B cell (primary cell): Measurements from ENCODE around the gene NLRP10. TPM values are rescaled to one million over a fixed set of nuclear protein-coding genes. Genes with fewer than 3 reads are reported as not detected.

Experiments used
- ATAC-seq: fragments of 200-7000 bp; cut with Tn5 transposase; one replicate; pipeline ENCODE4 v1.10.0; 2021; ENCODE audit warnings: low read depth, mild to moderate bottlenecking, moderate number of reproducible peaks, moderate library complexity
- CTCF ChIA-PET: fragments of 350-600 bp; sonication (Branson Sonifier 250); formaldehyde crosslinking; loops from one replicate; lab custom pipeline; 2021; ENCODE audit warnings: antibody characterized with exemption, inconsistent platforms; lab: Charles Lee
- POLR2A ChIA-PET: fragments of 350-600 bp; sonication (Branson Sonifier 250); formaldehyde crosslinking; loops from one replicate; lab custom pipeline; 2021; ENCODE audit warnings: antibody characterized with exemption; lab: Charles Lee
- DNase-seq: peaks from one replicate; pipeline ENCODE4 v3.0.0; 2013
- H2AFZ ChIP-seq: 2 replicates; pipeline ENCODE4 v1.6.1; 2012; ENCODE audit warnings: mild to moderate bottlenecking, low read depth, low read length; ENCODE audit not compliant: insufficient read depth, poor library complexity, severe bottlenecking
- H3K27ac ChIP-seq, 2 donors: 1 replicate in 1 of 2; 2 replicates in 1 of 2; pipeline ENCODE4 v1.5.1; 2012 to 2013; ENCODE audit warnings: low read length in 2 of 2, mild to moderate bottlenecking in 2 of 2, moderate library complexity in 1 of 2
- H3K27me3 ChIP-seq, 4 experiments: fragments of 200-600 bp in 1 of 4; sonication (generic) in 1 of 4; replicated peaks in 1 of 4; 1 replicate in 2 of 4; 2 replicates in 2 of 4; pipeline versions ENCODE4 v1.6.1 to v1.7.0; 2013 to 2016; ENCODE audit warnings: low read length in 3 of 4, mild to moderate bottlenecking in 2 of 4, mixed read lengths in 1 of 4, moderate library complexity in 1 of 4; ENCODE audit not compliant: insufficient read depth in 4 of 4, control insufficient read depth in 3 of 4; ENCODE audit errors: control extremely low read depth in 1 of 4
- H3K36me3 ChIP-seq, 2 experiments: replicated peaks in 1 of 2; 1 replicate in 1 of 2; 2 replicates in 1 of 2; pipeline versions ENCODE4 v1.6.1 to v1.7.1; 2013; ENCODE audit warnings: low read length in 1 of 2; ENCODE audit not compliant: insufficient read depth in 2 of 2, control insufficient read depth in 1 of 2; ENCODE audit errors: control extremely low read depth in 1 of 2, extremely low read depth in 1 of 2
- H3K4me1 ChIP-seq, 2 donors: fragments of 200-600 bp in 1 of 2; sonication (generic) in 1 of 2; 1 replicate in 1 of 2; 2 replicates in 1 of 2; pipeline versions ENCODE4 v1.5.1 to v1.6.1; 2013 to 2017; ENCODE audit warnings: low read length in 2 of 2; ENCODE audit not compliant: control insufficient read depth in 2 of 2, insufficient read depth in 2 of 2
- H3K4me2 ChIP-seq: replicated peaks from 2 replicates; pipeline ENCODE3; 2012; ENCODE audit warnings: mild to moderate bottlenecking, low read depth, low read length; ENCODE audit not compliant: poor library complexity, severe bottlenecking
- H3K4me3 ChIP-seq, 5 experiments: fragments of 200-600 bp in 1 of 5; sonication (generic) in 1 of 5; 1 replicate in 3 of 5; 2 replicates in 2 of 5; pipeline versions ENCODE4 v1.5.1 to v1.7.0; 2011 to 2016; ENCODE audit warnings: low read length in 4 of 5, mild to moderate bottlenecking in 4 of 5, low read depth in 2 of 5, control low read depth in 1 of 5, moderate library complexity in 1 of 5; ENCODE audit not compliant: insufficient read depth in 1 of 5; ENCODE audit errors: control extremely low read depth in 1 of 5, extremely low read depth in 1 of 5
- H3K79me2 ChIP-seq: fragments of 200-600 bp; sonication (generic); one replicate; pipeline ENCODE4 v1.6.0; 2016; ENCODE audit warnings: low read length; ENCODE audit not compliant: control insufficient read depth, insufficient read depth
- H3K9ac ChIP-seq: fragments of 200-600 bp; sonication (generic); 2 replicates; pipeline ENCODE4 v1.6.1; 2017; ENCODE audit warnings: mild to moderate bottlenecking, low read length, moderate library complexity
- H3K9me3 ChIP-seq, 3 donors: one replicate each; pipeline versions ENCODE4 v1.6.1 to v1.7.1; 2013; ENCODE audit warnings: low read length in 2 of 3; ENCODE audit not compliant: control insufficient read depth in 2 of 3, insufficient read depth in 1 of 3; ENCODE audit errors: control extremely low read depth in 1 of 3
- H4K20me1 ChIP-seq: 2 replicates; pipeline ENCODE4 v1.6.0; 2012; ENCODE audit warnings: mild to moderate bottlenecking, low read length; ENCODE audit not compliant: insufficient read depth, control insufficient read depth, poor library complexity, severe bottlenecking
- H3K27ac Mint-ChIP-seq: one replicate; pipeline ENCODE4 v1.8.0; 2021; ENCODE audit warnings: mixed read lengths
- H3K27me3 Mint-ChIP-seq: one replicate; pipeline ENCODE4 v1.8.0; 2021; ENCODE audit warnings: mixed read lengths
- H3K4me1 Mint-ChIP-seq: one replicate; pipeline ENCODE4 v1.8.0; 2021; ENCODE audit warnings: mixed read lengths
- H3K4me3 Mint-ChIP-seq: one replicate; pipeline ENCODE4 v1.8.0; 2021; ENCODE audit warnings: mixed read lengths
- H3K9me3 Mint-ChIP-seq: one replicate; pipeline ENCODE4 v1.8.0; 2022; ENCODE audit warnings: mixed read lengths; ENCODE audit not compliant: insufficient read depth
- CTCF ChIP-seq: fragments of 200-600 bp; IDR thresholded peaks from one replicate; pipeline ENCODE4 v1.8.0; 2022; ENCODE audit warnings: antibody characterized with exemption, mild to moderate bottlenecking
- EZH2 ChIP-seq: IDR thresholded peaks from 2 replicates; pipeline ENCODE4 v1.6.1; 2012; ENCODE audit warnings: borderline replicate concordance, low read depth, mild to moderate bottlenecking, moderate library complexity, low read length; ENCODE audit not compliant: insufficient read depth, poor library complexity, severe bottlenecking
- WGBS: methylation state at CpG from one replicate; pipeline ENCODE4 v1.1.5; 2013; ENCODE audit warnings: missing lambda C conversion rate; ENCODE audit not compliant: insufficient coverage; 5-methylcytosine and 5-hydroxymethylcytosine counted together
- intact Hi-C: fragments of 100-400 bp; cut with micrococcal nuclease; formaldehyde crosslinking; loops from one replicate; pipeline ENCODE4 v1.10.0; 2022
- polyA plus RNA-seq: library from polyadenylated mRNA; depleted of rRNA; stranded (reverse); fragments of >200 nt; gene quantifications from 2 replicates; pipeline ENCODE4 v1.2.3, GENCODE V29; 2012
- total RNA-seq, 2 donors: library from RNA; stranded (reverse); fragments of 120-200 nt in 1 of 2; gene quantifications; 1 replicate in 1 of 2; 2 replicates in 1 of 2; pipeline versions ENCODE4 v1.2.3 to v1.2.4, GENCODE V29; 2013 to 2022

The NLRP10 gene
- total and polyA plus RNA-seq, 2 donors (not counting 1 experiment from before 2014, with no cell fraction given): not detected

- ATAC-seq: no peak
- Histone ChIP-seq H3K27me3 (no peaks in the 10 kb centered on the region), H3K79me2 (peaks cover 40% of the 10 kb centered on the region), H3K4me1 (peaks cover 22 to 23% of the 10 kb centered on the region in 2 donors), H3K4me3 (no peak overlapping the region), H3K36me3 (peaks cover 0 to 2% of the 10 kb centered on the region in 2 experiments), H3K9me3 (no peaks in the 10 kb centered on the region), H3K27ac (no peak overlapping the region), H2AFZ (no peak overlapping the region), H4K20me1 (peaks cover 10% of the 10 kb centered on the region), H3K9ac (no peak overlapping the region), H3K4me2 (no peak overlapping the region)
- Mint-ChIP-seq H3K27me3 (no peaks in the 10 kb centered on the region), H3K9me3 (no peaks in the 10 kb centered on the region), H3K27ac (no peak overlapping the region), H3K4me1 (peaks cover 27% of the 10 kb centered on the region), H3K4me3 (no peak overlapping the region)
- intact Hi-C loops: no loop called here
- ChIA-PET POLR2A (no interaction called here), CTCF (no interaction called here)
- WGBS: 79% methylated on average over 7 of the region's 7 CpGs
- no peak for DNase-seq
- no peak for TF ChIP-seq EZH2
- no peak for TF ChIP-seq CTCF
Observed at GRCh38 chr11:7983832-7984590, 18.8 kb upstream of the NLRP10 start.

GRCh38 chr11:7982582-7983119, 17.4 kb upstream of the NLRP10 start:
- no peaks in the 10 kb centered on the region for H3K9me3 Mint-ChIP-seq
- no peak overlapping the region for H3K4me3 ChIP-seq
- peaks cover 26% of the 10 kb centered on the region for H3K79me2 ChIP-seq
- no peak overlapping the region for H3K27ac ChIP-seq
- no peak overlapping the region for H3K27ac Mint-ChIP-seq
- ChIA-PET POLR2A (no interaction called here), CTCF (no interaction called here)
- intact Hi-C loops: no loop called here
- no peak for DNase-seq
- no CpG with 5 or more reads among the region's 1 CpG for WGBS
- peaks cover 2% of the 10 kb centered on the region for H4K20me1 ChIP-seq
- no peak overlapping the region for H3K4me2 ChIP-seq
- no peaks in the 10 kb centered on the region for H3K27me3 ChIP-seq
- no peak overlapping the region for H3K9ac ChIP-seq
- H2AFZ ChIP-seq: no peak overlapping the region
- H3K9me3 ChIP-seq: peaks cover 0 to 2% (median 0%) of the 10 kb centered on the region in 3 donors
- H3K4me3 Mint-ChIP-seq: no peak overlapping the region
- no peak for ATAC-seq
- peaks cover 9% of the 10 kb centered on the region in 2 donors for H3K4me1 ChIP-seq
- no peak for TF ChIP-seq EZH2
- TF ChIP-seq CTCF: no peak
- no peaks in the 10 kb centered on the region for H3K27me3 Mint-ChIP-seq
- H3K4me1 Mint-ChIP-seq: peaks cover 14% of the 10 kb centered on the region
- H3K36me3 ChIP-seq: no peaks in the 10 kb centered on the region
